Mucosa of descending colon (tissue), 3 donors: ENCODE data around the gene HSD11B1L. TPM values are rescaled to one million over a fixed set of nuclear protein-coding genes. Genes with fewer than 3 reads are reported as not detected.

ENCODE experiments used
- ATAC-seq: fragments of 200-7000 bp; cut with Tn5 transposase; one replicate; pipeline ENCODE4 v1.9.1; 2020; ENCODE audit warnings: mild to moderate bottlenecking, moderate library complexity
- DNase-seq, 3 donors: peaks; one replicate each; pipeline ENCODE4 v3.0.0-alpha.2; 2020
- H3K36me3 ChIP-seq: fragments of 200-600 bp; one replicate; pipeline ENCODE4 v1.8.0; 2021; ENCODE audit warnings: low read depth, mild to moderate bottlenecking
- H3K4me1 ChIP-seq: fragments of 200-600 bp; one replicate; pipeline ENCODE4 v1.8.0; 2021; ENCODE audit warnings: low read depth, mild to moderate bottlenecking
- H3K4me3 ChIP-seq: fragments of 200-600 bp; one replicate; pipeline ENCODE4 v1.8.0; 2021; ENCODE audit warnings: mild to moderate bottlenecking
- H3K9me3 ChIP-seq: fragments of 200-600 bp; one replicate; pipeline ENCODE4 v1.8.0; 2021; ENCODE audit warnings: mild to moderate bottlenecking
- CTCF ChIP-seq: fragments of 200-600 bp; IDR thresholded peaks from one replicate; pipeline ENCODE4 v1.8.0; 2022; ENCODE audit warnings: antibody characterized with exemption, mild to moderate bottlenecking
- intact Hi-C, 2 donors: fragments of 100-400 bp; cut with DNase I in 1 of 2; cut with micrococcal nuclease in 1 of 2; formaldehyde crosslinking; loops; one replicate each; pipeline versions ENCODE4 v1.11.0 to v1.11.1; 2022; cut with DNase I, micrococcal nuclease
- total RNA-seq, 3 donors: library from RNA; stranded (reverse); fragmentation: NEBNext Ultra II Directional in 2 of 3; extraction: Animal tissue kit (Norgen Biotek cat#: 25700) in 2 of 3; gene quantifications; one replicate each; pipeline versions ENCODE4 v1.2.1 to v1.2.4, GENCODE V29; 2021 to 2023
- donor health status: DM: no; HTN: no; CAD: no; lungs with moderate emphysema.
- donor health status: DM: no; HTN: no; CAD: no.
- donor health status: DM: no; HTN: yes; CAD: no.

The HSD11B1L gene
- total RNA-seq, 3 donors from 2014 or later = 2.3 to 8.2 (median 3.3) TPM

- Histone ChIP-seq H3K9me3 (no peaks in the 10 kb centered on the region), H3K36me3 (peaks cover 48% of the 10 kb centered on the region), H3K4me3 (no peak overlapping the region), H3K4me1 (no peaks in the 10 kb centered on the region)
- intact Hi-C loops = no loop called here
- ATAC-seq = peak; percentile 8
- no peak for DNase-seq
- TF ChIP-seq CTCF = no peak
Measured at GRCh38 chr19:5661483-5661882, 19.3 kb upstream of the HSD11B1L start.

- ATAC-seq = no peak
Measured at GRCh38 chr19:5663904-5664303, 16.9 kb upstream of the HSD11B1L start.

GRCh38 chr19:5664515-5664914 is 16.3 kb upstream of the HSD11B1L start:
- TF ChIP-seq CTCF = no peak
- intact Hi-C loops = no loop called here
- ATAC-seq = no peak
- Histone ChIP-seq H3K36me3 (peaks cover 53% of the 10 kb centered on the region), H3K4me1 (no peaks in the 10 kb centered on the region), H3K4me3 (no peak overlapping the region), H3K9me3 (no peaks in the 10 kb centered on the region)
- no peak for DNase-seq

More at GRCh38 chr19:5663904-5664303, 16.9 kb upstream of the HSD11B1L start:
- intact Hi-C loops = no loop called here
- Histone ChIP-seq H3K9me3 (no peaks in the 10 kb centered on the region), H3K4me3 (no peak overlapping the region), H3K4me1 (no peaks in the 10 kb centered on the region), H3K36me3 (peaks cover 53% of the 10 kb centered on the region)
- no peak for DNase-seq
- no peak for TF ChIP-seq CTCF

GRCh38 chr19:5665781-5666513 is 14.9 kb upstream of the HSD11B1L start:
- ATAC-seq (no peak), DNase-seq (no peak)
- TF ChIP-seq CTCF = no peak
- Histone ChIP-seq H3K4me3 (no peak overlapping the region), H3K4me1 (no peaks in the 10 kb centered on the region), H3K36me3 (peaks cover 45% of the 10 kb centered on the region), H3K9me3 (no peaks in the 10 kb centered on the region)
- intact Hi-C loops = no loop called here

- Histone ChIP-seq H3K36me3 (peaks cover 34% of the 10 kb centered on the region), H3K4me1 (no peaks in the 10 kb centered on the region), H3K4me3 (no peak overlapping the region), H3K9me3 (no peaks in the 10 kb centered on the region)
- ATAC-seq = peak; percentile 7
- intact Hi-C loops = no loop called here
- DNase-seq = no peak
- no peak for TF ChIP-seq CTCF
Measured at GRCh38 chr19:5666921-5667610, 13.8 kb upstream of the HSD11B1L start.
